GDM1 (cell line): ENCODE measurements around the gene RASGEF1C.

Experiments
- DNase-seq: peaks from one replicate; lab custom pipeline; 2025; lab: John Stamatoyannopoulos, UW

The RASGEF1C gene

DNA sequence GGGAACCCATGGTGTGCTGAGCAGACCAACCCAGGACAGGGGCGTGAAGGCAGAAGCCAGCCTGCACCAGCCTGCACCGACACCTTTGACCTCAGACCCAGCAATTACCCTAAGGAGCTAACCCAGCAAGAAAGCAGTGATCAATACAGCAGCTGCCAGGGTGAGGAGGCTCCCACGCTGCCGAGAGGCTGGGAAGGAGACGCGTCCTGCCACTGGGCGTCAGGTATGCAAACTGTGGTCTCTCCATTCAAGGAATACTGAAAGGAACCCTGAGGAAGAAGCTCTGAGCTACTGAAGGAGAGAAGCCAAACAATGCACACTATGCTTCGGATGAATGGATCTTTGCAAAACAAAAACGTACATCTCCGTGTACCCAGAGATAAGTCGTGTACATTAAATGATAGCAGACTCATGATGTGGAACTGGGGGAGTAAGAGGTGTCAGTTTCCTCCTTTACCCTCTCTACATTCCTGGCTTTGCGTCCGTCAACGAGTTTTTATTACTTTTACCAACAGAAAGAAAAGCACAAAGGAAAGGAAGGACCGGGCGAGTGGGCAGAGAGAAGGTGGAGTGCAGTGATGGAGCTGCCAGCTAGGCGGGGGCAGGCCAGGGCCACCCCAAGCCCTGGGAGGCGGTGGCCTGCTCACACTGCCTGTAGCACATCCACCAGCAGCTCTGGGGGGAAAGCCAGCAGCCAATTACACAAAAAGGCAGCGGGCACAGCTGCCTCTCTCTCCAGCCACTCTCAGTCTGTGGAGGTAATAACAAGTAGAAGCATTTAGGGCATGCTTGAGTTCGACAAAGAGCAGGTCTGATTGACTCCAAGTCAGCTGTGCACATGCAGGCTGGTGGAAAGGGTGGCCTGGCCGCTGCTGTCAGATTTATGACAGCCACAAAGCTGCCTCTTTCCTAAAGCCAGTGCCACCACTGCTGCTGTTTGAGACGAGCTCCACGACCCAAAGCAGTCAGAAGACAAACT, 29.3 kb downstream of the RASGEF1C start:
- no peak for DNase-seq

GRCh38 chr5:180178531-180179441, 30.2 kb downstream of the RASGEF1C start:
- no peak for DNase-seq

DNA sequence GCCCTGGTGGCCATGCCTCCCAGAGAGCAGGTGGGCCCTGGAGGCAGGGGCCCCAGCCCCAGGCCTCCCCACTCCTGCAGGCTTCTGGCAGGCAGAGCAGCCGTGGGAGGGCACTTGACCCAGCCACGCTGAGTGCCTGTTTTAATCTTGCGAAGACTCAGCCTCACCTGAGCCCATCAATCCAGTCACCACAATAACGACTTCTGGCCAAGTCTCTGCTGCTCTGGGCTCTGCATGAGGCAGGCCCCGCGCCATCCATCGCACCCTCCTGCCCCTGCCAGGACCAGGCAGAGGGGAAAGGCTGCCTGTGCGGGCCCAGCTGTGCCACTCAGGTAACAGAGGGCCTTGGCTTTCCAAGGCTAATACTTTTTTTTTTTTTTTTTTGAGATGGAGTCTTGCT, 32.8 kb downstream of the RASGEF1C start:
- DNase-seq: no peak

DNA sequence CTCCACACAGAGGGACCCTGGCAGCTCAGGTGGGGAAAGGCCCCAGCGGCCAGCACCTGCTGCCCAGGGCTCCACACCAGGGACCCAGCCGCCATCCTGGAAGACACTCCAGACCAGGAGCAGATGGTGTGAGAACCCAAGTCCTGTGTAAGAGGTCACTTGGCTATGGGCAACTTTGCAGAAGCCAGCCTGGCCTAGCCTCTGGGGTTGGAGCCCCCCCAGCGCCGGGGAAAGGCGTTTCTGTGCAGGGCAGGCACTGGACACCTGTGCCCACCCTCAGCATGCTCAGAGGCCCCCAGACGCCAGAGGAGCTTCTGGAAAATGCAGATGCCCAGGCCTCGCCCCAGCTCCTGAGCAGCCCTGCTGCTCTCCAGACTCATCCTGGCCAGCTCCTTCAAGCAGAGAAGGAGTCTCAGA, 34.0 kb downstream of the RASGEF1C start:
- no peak for DNase-seq

DNA sequence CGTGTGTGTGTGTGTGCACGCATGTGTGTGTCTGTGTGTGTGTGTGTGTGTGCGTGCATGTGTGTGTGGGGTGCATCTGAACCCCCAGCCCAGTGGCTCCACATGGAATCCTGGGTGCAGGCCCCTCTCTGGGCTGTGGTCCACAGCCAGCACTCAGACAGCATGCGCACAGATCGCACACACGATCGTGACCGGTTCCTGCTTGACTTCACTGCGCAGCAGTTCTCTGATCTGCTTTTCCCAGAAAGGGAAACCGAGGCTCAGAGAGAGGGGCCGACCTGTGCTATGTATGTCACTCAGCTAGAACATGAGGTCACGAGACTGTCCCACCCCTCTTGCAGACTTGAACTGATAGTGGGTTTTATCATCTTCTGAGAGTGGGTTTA, 34.4 kb downstream of the RASGEF1C start:
- no peak for DNase-seq

GRCh38 chr5:180173875-180174586, 35.0 kb downstream of the RASGEF1C start:
- DNase-seq: no peak

GRCh38 chr5:180173198-180173544, 35.8 kb downstream of the RASGEF1C start:
- DNase-seq: no peak

- DNase-seq: no peak
These were observed 36.4 kb downstream of the RASGEF1C start for GRCh38 chr5:180172447-180173197.

DNA sequence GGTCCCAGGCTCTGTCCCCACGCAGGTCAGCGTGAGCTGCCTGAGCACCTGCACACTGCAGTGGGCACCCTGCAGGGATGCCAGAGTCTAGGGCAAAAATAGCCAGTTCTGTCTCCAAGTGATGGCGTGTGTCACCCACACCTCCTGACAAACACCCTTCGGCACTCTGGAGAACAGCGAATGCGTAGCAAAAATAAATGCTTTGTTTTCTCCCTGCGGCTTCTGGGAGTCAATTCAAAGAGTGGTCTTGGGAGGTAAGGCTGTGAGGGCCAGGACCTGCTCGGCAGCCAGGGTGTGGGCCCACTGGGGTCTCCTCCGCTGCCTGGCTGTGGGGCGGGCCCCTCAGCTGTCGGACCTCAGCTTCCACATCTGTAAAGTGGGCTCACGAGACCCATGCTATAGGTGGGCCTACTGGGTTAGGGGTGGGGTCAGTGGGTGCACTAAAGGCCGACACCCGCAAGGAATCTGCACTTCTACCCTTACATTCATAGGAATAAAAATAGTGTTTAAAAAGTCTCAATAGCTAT, 37.4 kb downstream of the RASGEF1C start:
- DNase-seq: no peak

- DNase-seq: no peak
These were observed 38.0 kb downstream of the RASGEF1C start for GRCh38 chr5:180170810-180171567.

DNA sequence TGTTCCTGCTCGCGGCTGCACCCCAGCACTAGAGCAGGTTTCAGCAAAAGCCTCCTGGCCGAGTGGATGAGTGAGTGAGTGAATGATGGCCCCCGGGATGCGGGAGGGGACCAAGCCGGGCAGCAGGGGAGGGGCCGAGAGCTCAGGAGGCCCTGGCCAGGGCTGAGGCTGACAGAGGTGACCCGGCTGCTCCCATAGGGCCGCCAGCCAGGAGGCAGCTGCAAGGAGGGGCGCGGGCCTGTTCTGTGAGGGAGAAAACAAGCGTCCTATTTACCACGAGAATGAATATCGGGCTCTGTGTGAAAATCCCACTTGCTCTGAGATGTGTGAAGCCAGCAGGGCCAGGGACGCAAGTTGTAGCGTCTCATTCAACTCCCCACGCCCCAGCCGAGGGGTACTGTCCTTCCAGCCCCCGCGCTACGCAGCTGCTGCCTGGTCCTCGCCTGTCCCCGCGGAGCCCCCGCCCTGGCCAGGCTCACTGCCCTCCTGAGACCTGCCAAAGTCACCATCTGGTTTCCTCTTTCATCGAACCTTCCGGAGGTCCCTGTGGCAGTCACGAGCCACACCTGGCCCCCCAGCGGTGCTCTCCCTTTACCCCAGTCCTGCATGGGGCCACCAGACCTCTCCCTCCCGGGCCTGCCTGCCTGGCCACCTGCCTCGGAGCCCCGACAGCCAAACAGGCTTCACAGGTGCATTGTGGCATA, 38.8 kb downstream of the RASGEF1C start:
- no peak for DNase-seq

DNA sequence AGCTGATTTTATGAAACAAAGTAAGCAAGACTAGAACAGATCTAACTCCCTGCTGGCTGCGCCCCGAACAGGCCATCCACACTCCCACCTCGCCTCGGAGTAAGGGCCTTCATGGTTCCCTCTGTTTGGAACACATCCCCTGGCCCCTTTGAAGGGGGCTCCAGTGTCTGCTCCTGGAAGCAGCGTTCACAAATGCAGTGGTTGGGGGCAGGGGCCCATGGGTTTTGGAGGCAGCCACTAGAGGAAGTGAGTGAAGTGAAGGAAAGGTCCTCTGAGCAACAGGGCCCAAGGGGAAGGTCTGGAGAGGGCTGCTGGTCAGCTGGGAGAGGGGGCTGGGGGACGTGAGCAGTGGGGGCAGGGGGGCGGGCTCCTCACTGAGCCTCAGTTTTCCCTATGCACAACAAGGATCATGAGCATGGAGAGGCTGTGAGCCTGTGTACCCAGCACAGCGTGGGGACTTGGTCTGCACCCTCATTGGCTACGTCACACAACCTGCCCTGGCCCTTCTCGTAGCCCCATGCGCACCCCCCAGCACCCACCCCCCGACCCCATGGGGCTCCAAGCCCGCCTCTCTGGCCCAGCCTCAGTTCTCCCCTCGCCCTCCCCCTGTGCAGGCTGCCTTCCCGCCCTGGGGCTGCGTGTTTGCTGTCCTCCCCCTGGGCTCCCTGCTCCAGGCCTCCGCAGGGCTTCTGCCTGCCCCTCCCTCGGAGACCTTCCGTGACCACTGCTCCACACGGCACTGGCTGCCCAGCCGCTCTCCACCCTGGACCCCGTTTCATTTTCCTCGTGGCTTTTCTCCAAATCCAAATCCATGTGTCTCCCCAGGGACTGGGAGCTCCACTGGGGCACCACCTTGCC, 39.5 kb downstream of the RASGEF1C start:
- DNase-seq: peak; percentile 25

DNA sequence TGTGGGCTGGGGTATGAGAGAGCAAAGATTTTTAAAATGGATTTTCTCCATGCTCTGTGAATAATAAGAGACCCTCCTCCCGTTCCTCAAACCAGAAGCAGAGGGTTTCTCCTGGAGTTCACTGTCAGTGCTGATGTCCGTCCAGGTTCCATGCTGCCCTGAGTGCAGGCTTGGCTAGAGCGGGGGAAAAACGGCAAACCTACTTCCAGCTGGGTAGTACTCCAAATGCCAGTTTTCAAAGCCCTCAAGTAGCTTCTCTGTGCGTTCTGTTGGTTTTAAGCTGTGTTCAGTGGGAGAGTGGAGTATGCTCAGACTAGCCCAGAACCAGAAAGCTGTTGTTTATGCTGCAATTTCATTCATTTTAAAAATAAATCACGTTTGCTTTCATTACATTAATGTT, 40.3 kb downstream of the RASGEF1C start:
- no peak for DNase-seq

- DNase-seq: no peak
These were observed 42.8 kb downstream of the RASGEF1C start for GRCh38 chr5:180166176-180166575.

- no peak for DNase-seq
These were observed 46.7 kb downstream of the RASGEF1C start for GRCh38 chr5:180162304-180162661.

DNA sequence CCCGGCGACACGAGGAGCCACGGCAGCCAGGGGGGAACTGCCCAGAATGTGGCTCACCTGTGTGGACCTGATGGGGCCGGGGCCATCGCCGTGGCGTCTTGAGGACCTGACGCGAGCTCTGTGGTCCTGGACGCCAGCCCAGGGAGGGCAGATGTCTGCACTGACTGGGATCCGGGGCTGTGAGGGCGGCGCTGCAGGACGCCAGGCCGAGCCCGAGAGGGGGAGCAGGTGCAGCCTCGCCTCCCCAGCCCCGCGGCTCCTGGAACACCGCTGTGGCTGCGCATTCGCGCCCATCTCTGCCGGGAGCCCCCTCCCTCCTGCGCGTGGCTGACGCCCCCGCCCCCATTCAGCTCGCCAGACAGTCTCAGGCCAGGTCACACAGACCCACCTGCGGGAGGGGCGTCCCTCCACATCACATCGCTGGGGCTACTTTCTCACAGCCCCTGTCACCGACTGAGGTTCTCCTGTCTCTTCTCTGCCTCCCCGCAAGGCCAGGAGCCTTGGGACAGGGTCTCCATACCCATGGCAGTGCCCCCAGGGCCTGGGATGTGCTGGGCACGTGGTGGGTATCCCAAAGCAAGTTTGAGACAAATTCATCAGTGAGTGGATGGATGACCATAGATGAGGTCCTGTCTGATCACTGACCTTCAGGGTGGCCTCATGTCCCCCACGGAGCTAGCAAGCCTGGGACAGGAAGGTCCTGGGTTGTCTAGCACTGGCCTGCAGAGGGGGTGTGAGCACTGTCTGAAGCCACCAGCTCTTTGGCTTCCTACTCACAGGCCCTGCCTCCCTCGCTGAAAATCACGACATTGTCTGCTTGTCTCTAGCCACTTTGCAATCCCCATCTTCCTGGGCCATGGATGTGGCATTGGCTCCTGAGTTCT, 47.3 kb downstream of the RASGEF1C start:
- DNase-seq: no peak

GRCh38 chr5:180160789-180161188, 48.2 kb downstream of the RASGEF1C start:
- DNase-seq: peak; percentile 64

GRCh38 chr5:180160215-180160614, 48.8 kb downstream of the RASGEF1C start:
- DNase-seq: no peak
